Lower lobe of right lung (tissue), 2 donors: ENCODE data around the gene HIVEP2. TPM values are rescaled to one million over a fixed set of nuclear protein-coding genes. Genes with fewer than 3 reads are reported as not detected.

Experiments
- ATAC-seq, 2 donors: fragments of 200-7000 bp; cut with Tn5 transposase; one replicate each; pipeline ENCODE4 v1.9.1; 2020 to 2022; ENCODE audit warnings: mild to moderate bottlenecking in 2 of 2, moderate library complexity in 2 of 2
- DNase-seq: peaks from one replicate; pipeline ENCODE4 v3.0.0-alpha.2; 2020
- H3K27ac ChIP-seq: fragments of 200-600 bp; one replicate; pipeline ENCODE4 v1.8.0; 2022
- H3K27me3 ChIP-seq: fragments of 200-600 bp; one replicate; pipeline ENCODE4 v1.8.0; 2022; ENCODE audit warnings: low read depth
- H3K36me3 ChIP-seq: fragments of 200-600 bp; one replicate; pipeline ENCODE4 v1.8.0; 2022; ENCODE audit warnings: mild to moderate bottlenecking
- H3K4me1 ChIP-seq: fragments of 200-600 bp; one replicate; pipeline ENCODE4 v1.8.0; 2022
- H3K4me3 ChIP-seq: fragments of 200-600 bp; one replicate; pipeline ENCODE4 v1.8.0; 2022; ENCODE audit warnings: mild to moderate bottlenecking
- H3K9me3 ChIP-seq: fragments of 200-600 bp; one replicate; pipeline ENCODE4 v1.8.0; 2022
- intact Hi-C: fragments of 100-400 bp; cut with DNase I; formaldehyde crosslinking; loops from one replicate; pipeline ENCODE4 v1.11.0; 2022
- total RNA-seq: library from RNA; stranded (reverse); fragmentation: NEBNext Ultra II Directional; extraction: Animal tissue kit (Norgen Biotek cat#: 25700); gene quantifications from one replicate; pipeline ENCODE4 v1.2.1, GENCODE V29; 2021
- TF ChIP-seq, protein P1 (sequence below): fragments of 200-600 bp; IDR thresholded peaks from one replicate; pipeline ENCODE4 v1.8.0; 2022; ENCODE audit warnings: antibody characterized with exemption, mild to moderate bottlenecking
- donor health status: DM: no; HTN: yes; CAD: no; lungs with severe emphysema.

The HIVEP2 gene
- total RNA-seq, 1 donor from 2014 or later = 13.1 TPM

DNA sequence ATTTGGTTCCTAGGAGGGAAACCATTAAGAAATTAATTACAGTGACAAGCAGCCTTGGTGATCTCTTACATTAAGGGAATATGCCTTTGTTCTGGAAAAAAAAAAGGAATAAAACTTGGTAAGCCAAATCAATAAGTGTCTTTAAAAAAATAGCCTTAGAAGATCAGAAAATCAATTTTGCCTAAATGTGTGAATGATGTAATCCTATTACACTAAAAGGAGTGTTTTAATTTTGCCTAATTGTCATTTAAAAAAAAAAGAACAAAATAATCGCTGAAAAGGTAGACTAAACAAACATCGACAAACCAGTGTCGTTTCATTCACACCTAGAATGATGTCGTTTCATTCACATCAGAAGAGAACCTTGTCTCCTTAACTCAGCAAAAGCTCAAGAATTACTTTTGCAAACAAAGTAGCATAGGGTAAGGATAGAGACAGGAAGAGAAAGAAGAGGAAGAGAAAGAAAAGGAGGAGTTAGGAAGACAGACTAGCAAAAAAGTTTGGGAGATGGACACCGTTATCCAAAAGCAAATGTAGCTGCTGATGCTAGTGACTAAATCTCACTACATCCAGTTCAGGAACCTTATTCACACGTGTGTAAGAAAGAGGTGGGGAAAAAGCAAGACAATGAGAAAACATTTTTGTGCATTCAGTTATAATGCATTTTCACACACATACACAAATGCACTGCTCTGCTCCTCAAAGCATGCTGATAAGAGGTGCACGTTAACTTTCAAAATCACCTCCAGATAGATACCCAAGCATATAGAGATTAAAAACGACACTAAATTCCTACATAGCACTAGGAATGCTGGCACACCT is 60.6 kb downstream of the HIVEP2 start:
- ATAC-seq = no peak
- Histone ChIP-seq H3K4me3 (peak overlapping the region; percentile 33), H3K4me1 (peaks cover 34% of the 10 kb centered on the region), H3K27ac (peak overlapping the region; percentile 44), H3K9me3 (no peaks in the 10 kb centered on the region), H3K27me3 (no peaks in the 10 kb centered on the region), H3K36me3 (no peaks in the 10 kb centered on the region)
- intact Hi-C loops = no loop called here
- DNase-seq = no peak
- TF ChIP-seq, protein P1, sequence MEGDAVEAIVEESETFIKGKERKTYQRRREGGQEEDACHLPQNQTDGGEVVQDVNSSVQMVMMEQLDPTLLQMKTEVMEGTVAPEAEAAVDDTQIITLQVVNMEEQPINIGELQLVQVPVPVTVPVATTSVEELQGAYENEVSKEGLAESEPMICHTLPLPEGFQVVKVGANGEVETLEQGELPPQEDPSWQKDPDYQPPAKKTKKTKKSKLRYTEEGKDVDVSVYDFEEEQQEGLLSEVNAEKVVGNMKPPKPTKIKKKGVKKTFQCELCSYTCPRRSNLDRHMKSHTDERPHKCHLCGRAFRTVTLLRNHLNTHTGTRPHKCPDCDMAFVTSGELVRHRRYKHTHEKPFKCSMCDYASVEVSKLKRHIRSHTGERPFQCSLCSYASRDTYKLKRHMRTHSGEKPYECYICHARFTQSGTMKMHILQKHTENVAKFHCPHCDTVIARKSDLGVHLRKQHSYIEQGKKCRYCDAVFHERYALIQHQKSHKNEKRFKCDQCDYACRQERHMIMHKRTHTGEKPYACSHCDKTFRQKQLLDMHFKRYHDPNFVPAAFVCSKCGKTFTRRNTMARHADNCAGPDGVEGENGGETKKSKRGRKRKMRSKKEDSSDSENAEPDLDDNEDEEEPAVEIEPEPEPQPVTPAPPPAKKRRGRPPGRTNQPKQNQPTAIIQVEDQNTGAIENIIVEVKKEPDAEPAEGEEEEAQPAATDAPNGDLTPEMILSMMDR = no peak

DNA sequence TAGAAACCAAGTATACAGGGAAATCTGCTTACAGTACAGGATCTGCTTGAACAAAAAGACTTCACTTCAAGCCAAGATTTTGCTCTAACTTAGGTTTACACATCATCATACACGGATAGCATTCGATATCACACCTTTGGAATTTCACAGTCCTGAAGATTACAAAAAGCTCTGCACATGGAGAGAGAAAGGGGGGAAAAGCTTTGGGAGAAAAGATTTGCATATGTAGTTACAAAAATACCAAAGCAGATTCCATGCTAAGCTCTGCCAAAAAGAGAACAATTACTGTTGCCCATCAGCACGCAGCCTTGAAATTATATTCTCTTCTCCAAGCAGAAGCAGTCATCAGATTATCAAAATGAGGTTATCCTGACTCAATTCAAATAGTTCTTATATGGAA is 62.0 kb downstream of the HIVEP2 start:
- H3K9me3 ChIP-seq = no peaks in the 10 kb centered on the region
- ATAC-seq (no peak), DNase-seq (no peak)
- peaks cover 34% of the 10 kb centered on the region for H3K4me1 ChIP-seq
- intact Hi-C loops = no loop called here
- H3K4me3 ChIP-seq = no peak overlapping the region
- H3K36me3 ChIP-seq = no peaks in the 10 kb centered on the region
- no peaks in the 10 kb centered on the region for H3K27me3 ChIP-seq
- TF ChIP-seq, protein P1 = no peak
- no peak overlapping the region for H3K27ac ChIP-seq

DNA sequence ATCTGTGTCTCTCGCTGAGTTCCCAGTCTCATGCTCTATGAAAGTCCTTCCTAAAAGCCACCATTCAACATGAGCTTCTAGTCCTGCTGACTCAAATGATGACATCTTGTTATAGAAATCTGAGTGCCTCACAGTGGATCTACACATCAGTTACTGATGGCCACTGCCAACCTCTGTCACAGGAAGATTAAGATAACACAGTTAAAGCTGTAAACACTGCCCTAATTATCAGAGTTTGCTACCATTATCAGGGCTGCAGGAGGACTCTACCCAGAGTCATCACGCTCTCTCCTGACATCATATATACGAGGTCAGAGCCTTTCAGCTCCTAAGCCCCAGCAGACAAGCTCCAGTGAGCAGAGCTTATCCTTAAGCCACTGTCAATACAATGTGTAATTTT is 63.2 kb downstream of the HIVEP2 start:
- peaks cover 27% of the 10 kb centered on the region for H3K4me1 ChIP-seq
- H3K27ac ChIP-seq = no peak overlapping the region
- no peaks in the 10 kb centered on the region for H3K9me3 ChIP-seq
- no peak for DNase-seq
- no peaks in the 10 kb centered on the region for H3K36me3 ChIP-seq
- no peak overlapping the region for H3K4me3 ChIP-seq
- TF ChIP-seq, protein P1 = no peak
- ATAC-seq = no peak
- no peaks in the 10 kb centered on the region for H3K27me3 ChIP-seq
- intact Hi-C loops = no loop called here

DNA sequence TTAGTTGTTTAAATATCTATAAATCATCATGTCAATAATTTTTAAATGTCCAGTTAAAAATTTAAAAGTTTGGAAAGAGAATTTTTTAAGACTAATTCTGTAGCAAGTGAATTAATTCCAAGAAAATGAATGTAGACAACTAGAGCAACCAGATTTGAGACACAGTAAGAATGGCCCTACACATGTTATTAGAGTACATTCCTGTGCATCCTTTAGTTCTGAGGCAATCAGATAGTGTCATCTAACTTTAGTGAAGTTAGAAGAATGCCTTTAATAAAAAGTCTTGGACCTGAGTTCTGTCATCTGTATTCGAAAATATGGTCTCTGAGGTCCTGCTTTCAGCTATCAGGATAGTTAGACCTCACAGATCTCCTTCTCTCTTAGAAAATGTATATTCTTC is 63.7 kb downstream of the HIVEP2 start:
- ATAC-seq = no peak
- Histone ChIP-seq H3K36me3 (no peaks in the 10 kb centered on the region), H3K9me3 (no peaks in the 10 kb centered on the region), H3K27ac (no peak overlapping the region), H3K4me3 (no peak overlapping the region), H3K4me1 (peaks cover 22% of the 10 kb centered on the region), H3K27me3 (no peaks in the 10 kb centered on the region)
- TF ChIP-seq, protein P1 = no peak
- intact Hi-C loops = no loop called here
- no peak for DNase-seq

DNA sequence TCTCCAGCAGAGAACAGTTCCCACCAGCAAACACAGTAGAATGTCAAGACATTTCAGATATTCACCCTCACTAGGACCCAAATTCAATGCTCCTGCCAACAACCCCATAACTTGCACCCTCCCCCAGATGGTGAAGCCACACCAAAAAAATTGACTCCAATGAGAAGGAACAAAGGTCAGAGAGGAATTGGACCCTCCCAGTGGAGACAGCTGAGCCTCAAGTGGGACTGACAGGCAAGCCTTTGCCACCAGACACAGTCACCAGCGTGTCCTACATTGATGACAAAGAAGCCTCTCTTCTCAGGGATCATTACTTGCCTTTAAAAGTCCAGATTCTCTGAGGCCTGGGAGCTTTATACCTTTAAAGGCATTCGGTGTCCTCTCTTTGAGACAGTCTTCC is 64.8 kb downstream of the HIVEP2 start:
- TF ChIP-seq, protein P1 = no peak
- no peaks in the 10 kb centered on the region for H3K36me3 ChIP-seq
- intact Hi-C loops = no loop called here
- H3K4me1 ChIP-seq = peaks cover 11% of the 10 kb centered on the region
- no peak overlapping the region for H3K4me3 ChIP-seq
- ATAC-seq (no peak), DNase-seq (no peak)
- H3K27ac ChIP-seq = no peak overlapping the region
- H3K9me3 ChIP-seq = no peaks in the 10 kb centered on the region
- H3K27me3 ChIP-seq = no peaks in the 10 kb centered on the region
